ENCODE measurements around the gene TOMM22.
"Not testable (repeated sequence)": the region's sequence is repeated elsewhere in the genome, so short reads cannot be mapped to it uniquely, and the experiment has no call there.

Gene TOMM22

GRCh38 chr22:38681582-38682335 lies at the start of gene TOMM22:
TOMM22 (plus strand) TSS chr22:38681957; CDS start chr22:38681979, 22 bp downstream.
- DNase-seq, result peak in 55 of 56 donors; percentile 38 to 93 (median 85)

GRCh38 chr22:38632528-38632927 lies 49.2 kb upstream of the TOMM22 start:
- no peak for DNase-seq

GRCh38 chr22:38638216-38638615 lies 43.5 kb upstream of the TOMM22 start:
- DNase-seq, result no peak

GRCh38 chr22:38638728-38639127 lies 43.0 kb upstream of the TOMM22 start:
- DNase-seq, result no peak

GRCh38 chr22:38641476-38642040 lies 40.2 kb upstream of the TOMM22 start:
- no peak for DNase-seq

DNA sequence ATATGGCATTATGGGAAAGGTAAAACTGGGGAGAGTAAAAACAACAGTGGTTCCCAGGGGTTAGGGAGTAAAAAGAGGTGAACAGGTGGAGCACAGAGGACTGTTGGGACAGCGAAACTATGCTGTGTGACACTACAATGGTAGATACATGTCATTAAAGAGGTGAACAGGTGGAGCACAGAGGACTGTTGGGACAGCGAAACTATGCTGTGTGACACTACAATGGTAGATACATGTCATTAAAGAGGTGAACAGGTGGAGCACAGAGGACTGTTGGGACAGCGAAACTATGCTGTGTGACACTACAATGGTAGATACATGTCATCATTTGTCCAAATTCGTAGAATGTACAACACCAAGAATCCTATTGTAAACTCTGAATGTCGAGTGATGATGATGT lies 37.5 kb upstream of the TOMM22 start:
- not testable (repeated sequence) for DNase-seq

- no peak for DNase-seq
These were observed 36.3 kb upstream of the TOMM22 start for GRCh38 chr22:38645430-38645829.

- DNase-seq, result no peak
These were observed 31.8 kb upstream of the TOMM22 start for GRCh38 chr22:38649841-38650522.

DNA sequence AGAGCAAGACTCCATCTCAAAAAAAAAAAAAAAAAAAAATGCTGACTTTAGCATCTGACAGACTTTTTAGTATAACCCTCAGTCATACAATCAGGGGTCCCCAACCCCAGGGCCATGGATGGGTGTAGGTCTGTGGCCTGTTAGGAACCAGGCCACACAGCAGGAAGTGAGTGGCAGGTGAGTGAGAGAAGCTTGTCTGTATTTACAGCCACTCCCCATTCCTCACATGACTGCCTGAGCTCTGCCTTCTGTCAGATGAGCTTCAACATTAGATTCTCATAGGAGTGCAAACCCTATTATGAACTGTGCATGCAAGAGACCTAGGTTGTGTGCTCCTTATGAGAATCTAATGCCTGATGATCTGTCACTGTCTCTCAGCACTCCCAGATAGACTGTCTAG lies 28.9 kb upstream of the TOMM22 start:
- no peak for DNase-seq

DNA sequence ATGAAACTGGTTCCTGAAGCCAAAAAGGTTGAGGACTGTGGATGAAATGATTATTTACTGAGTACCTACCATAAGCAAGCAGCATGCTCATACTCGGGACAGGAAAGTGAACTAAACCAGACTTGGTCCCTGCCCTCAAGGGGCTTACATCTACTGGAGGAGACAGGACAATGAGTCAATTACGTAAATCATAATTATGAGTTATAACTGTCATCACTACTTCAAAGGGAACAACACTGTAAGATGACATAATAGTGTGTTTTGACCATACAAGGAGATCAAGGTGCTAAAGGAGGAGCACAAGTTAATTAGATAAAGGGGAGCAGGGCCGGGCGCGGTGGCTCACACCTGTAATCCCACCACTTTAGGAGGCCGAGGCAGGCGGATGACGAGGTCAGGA lies 28.0 kb upstream of the TOMM22 start:
- DNase-seq, result no peak

DNA sequence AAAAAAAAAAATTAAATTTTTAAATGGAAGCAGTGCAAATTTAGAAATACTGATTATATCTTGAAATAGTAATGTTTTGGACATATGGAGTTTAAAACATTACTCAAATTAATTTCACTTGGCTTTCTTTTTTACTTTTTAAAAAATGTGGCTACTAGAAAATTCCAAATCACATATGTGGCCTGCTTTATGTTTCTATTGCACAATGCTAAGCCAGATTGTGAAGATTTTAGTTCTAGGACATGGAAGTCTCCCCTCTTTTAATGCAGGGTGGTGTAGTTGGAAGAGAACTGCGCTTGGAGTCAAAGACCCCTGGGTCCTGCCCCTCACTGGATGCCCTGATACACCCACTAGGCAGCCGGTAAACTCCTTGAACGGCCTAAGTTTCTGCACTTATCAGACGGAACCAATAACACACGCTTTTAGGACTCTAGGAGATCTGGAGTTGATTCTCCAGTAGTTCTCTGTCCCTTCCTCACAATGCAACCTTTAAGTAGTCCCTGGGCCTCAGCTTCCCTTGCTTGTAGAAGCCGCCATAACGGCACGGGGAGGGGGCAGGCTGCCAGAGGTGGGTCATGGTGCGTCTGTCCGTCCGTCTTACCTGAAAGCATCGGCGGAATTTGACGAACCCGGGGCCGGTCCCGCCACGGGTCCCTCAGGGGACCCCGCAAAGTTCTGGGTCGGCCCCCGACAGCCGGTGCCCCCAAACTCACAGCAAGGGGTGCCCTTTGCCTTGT lies 26.1 kb upstream of the TOMM22 start:
- DNase-seq, result peak in 3 of 56 donors; percentile 41 to 64 (median 44)

DNA sequence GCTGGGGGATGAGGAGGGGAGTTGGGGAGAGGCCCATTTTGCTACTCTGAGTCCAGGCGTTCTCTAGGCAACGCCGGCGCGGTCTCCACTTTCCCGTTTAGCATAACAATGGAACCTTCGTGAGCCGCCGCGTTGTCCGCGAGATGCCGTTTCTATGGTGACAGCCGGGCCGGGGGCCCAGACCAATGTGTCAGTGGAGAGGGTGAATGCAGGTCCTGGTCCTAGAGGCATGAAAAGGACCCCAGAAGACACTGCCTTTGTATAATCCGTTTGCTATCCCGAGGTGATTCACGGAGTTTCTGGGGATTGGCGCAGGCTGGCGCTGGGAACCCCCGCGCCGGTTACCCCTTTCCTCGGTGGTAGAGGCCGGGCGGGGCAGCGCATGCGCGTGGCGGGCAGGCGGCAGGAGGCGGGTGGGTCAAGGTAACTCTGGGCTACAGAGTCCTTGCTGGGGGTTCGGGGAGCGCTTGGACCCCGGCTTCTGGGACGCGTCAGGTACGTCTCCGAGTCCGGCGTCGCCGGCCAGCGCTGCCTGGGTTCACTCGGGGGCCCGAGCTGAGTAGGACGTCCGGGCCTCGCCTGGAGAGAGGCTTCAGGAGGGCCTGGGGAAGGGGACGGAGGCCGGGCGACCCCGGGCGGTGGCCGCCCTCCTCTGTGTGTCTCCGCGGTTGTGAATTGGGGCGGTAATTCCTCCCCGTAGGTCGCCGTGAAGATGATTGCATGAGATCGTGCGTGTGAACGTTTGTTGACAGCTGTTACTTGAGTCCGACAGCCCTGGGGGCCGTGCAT lies 25.3 kb upstream of the TOMM22 start, which contains the start of the genes CBY1 and FAM227A:
Gene CBY1, plus strand, starts transcription at position 383 of the 789 bp plus-strand sequence. CDS start 11,417 bp downstream, outside the sequence.
Gene FAM227A, minus strand, starts transcription at position 137 of the 789 bp plus-strand sequence. CDS start 6,224 bp downstream, outside the sequence.
- peak; percentile 54 to 98 (median 91) for DNase-seq

GRCh38 chr22:38657045-38657909 lies 24.5 kb upstream of the TOMM22 start:
- DNase-seq, result peak in 4 of 56 donors; percentile 0 to 19 (median 4)

DNA sequence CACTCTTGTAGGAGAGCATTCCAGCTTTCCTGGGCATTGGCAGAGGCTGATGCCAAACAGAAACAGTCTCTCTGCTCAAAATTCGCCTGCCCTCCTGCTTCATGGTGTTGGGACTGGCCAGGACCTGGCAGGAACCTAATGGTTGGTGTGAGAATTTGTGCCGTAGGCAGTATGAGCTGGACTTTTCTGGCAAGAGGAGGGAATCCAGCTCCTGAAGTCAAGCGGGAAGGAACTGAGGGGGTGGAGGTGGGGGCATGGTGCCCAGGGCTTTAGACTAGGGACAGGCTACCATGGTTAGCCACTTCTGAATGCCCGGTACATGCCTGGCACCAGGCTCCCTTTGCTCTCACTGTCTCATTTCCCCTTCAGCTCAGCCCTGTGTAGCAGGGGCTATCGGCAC lies 6.9 kb upstream of the TOMM22 start:
- DNase-seq, result peak in 24 of 56 donors; percentile 6 to 56 (median 24)

GRCh38 chr22:38675833-38676232 lies 5.9 kb upstream of the TOMM22 start:
- no peak for DNase-seq

- no peak for DNase-seq
These were observed 3.1 kb downstream of the TOMM22 start for GRCh38 chr22:38684895-38685294.

DNA sequence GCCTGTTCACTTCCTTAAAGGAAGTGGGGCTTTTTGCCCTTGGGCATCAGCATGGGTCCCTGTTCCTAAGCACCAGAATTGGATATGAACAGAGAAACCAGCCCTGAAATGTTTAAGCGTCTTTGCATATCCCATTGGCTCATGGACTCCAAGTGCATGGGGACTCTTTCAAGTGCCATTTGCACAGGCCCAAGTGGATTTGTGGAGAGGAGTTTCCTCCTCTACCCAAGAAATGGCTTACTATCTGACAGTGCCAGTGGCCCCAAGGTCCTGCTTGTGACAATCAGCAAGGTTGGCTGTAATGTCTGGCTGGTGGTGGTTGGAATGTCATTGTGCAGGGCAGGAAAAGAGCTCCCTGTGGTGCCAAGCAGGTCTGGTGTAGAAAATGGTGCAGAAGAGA lies 4.0 kb downstream of the TOMM22 start:
- DNase-seq, result no peak

GRCh38 chr22:38689651-38690050 lies 7.9 kb downstream of the TOMM22 start:
- DNase-seq, result no peak

- DNase-seq, result no peak
These were observed 12.3 kb downstream of the TOMM22 start for GRCh38 chr22:38694049-38694448.

GRCh38 chr22:38694940-38695339 lies 13.2 kb downstream of the TOMM22 start:
- DNase-seq, result no peak
